Lower lobe of right lung (tissue), 2 donors: ENCODE results near the gene DLK2. TPM values are rescaled to one million over a fixed set of nuclear protein-coding genes. Genes with fewer than 3 reads are reported as not detected.

Experiments
- ATAC-seq, 2 donors: fragments of 200-7000 bp; cut with Tn5 transposase; one replicate each; pipeline ENCODE4 v1.9.1; 2020 to 2022; ENCODE audit warnings: mild to moderate bottlenecking in 2 of 2, moderate library complexity in 2 of 2
- DNase-seq: peaks from one replicate; pipeline ENCODE4 v3.0.0-alpha.2; 2020
- H3K27ac ChIP-seq: fragments of 200-600 bp; one replicate; pipeline ENCODE4 v1.8.0; 2022
- H3K27me3 ChIP-seq: fragments of 200-600 bp; one replicate; pipeline ENCODE4 v1.8.0; 2022; ENCODE audit warnings: low read depth
- H3K36me3 ChIP-seq: fragments of 200-600 bp; one replicate; pipeline ENCODE4 v1.8.0; 2022; ENCODE audit warnings: mild to moderate bottlenecking
- H3K4me1 ChIP-seq: fragments of 200-600 bp; one replicate; pipeline ENCODE4 v1.8.0; 2022
- H3K4me3 ChIP-seq: fragments of 200-600 bp; one replicate; pipeline ENCODE4 v1.8.0; 2022; ENCODE audit warnings: mild to moderate bottlenecking
- H3K9me3 ChIP-seq: fragments of 200-600 bp; one replicate; pipeline ENCODE4 v1.8.0; 2022
- CTCF ChIP-seq: fragments of 200-600 bp; IDR thresholded peaks from one replicate; pipeline ENCODE4 v1.8.0; 2022; ENCODE audit warnings: antibody characterized with exemption, mild to moderate bottlenecking
- intact Hi-C: fragments of 100-400 bp; cut with DNase I; formaldehyde crosslinking; loops from one replicate; pipeline ENCODE4 v1.11.0; 2022
- total RNA-seq: library from RNA; stranded (reverse); fragmentation: NEBNext Ultra II Directional; extraction: Animal tissue kit (Norgen Biotek cat#: 25700); gene quantifications from one replicate; pipeline ENCODE4 v1.2.1, GENCODE V29; 2021
- donor health status: DM: no; HTN: yes; CAD: no; lungs with severe emphysema.

The DLK2 gene
- total RNA-seq, 1 donor from 2014 or later = 0.53 TPM

GRCh38 chr6:43497689-43498088, 42.3 kb upstream of the DLK2 start:
- H3K9me3 ChIP-seq = no peaks in the 10 kb centered on the region
- no peak overlapping the region for H3K4me3 ChIP-seq
- DNase-seq (no peak), ATAC-seq (no peak)
- TF ChIP-seq CTCF = no peak
- H3K27ac ChIP-seq = no peak overlapping the region
- intact Hi-C loops = no loop called here
- H3K36me3 ChIP-seq = peaks cover 47% of the 10 kb centered on the region
- no peaks in the 10 kb centered on the region for H3K27me3 ChIP-seq
- peaks cover 33% of the 10 kb centered on the region for H3K4me1 ChIP-seq

GRCh38 chr6:43497129-43497396, 41.7 kb upstream of the DLK2 start:
- Histone ChIP-seq H3K27ac (no peak overlapping the region), H3K4me1 (peaks cover 40% of the 10 kb centered on the region)

GRCh38 chr6:43496370-43497128, 41.2 kb upstream of the DLK2 start:
- peak; percentile 25 to 27 for ATAC-seq
- intact Hi-C loops = no loop called here
- H3K4me3 ChIP-seq = no peak overlapping the region

More at GRCh38 chr6:43497129-43497396, 41.7 kb upstream of the DLK2 start:
- no peaks in the 10 kb centered on the region for H3K9me3 ChIP-seq
- no peak overlapping the region for H3K4me3 ChIP-seq
- no peak for TF ChIP-seq CTCF
- intact Hi-C loops = no loop called here
- no peaks in the 10 kb centered on the region for H3K27me3 ChIP-seq
- DNase-seq = no peak
- peaks cover 41% of the 10 kb centered on the region for H3K36me3 ChIP-seq
- no peak for ATAC-seq

GRCh38 chr6:43495409-43495941, 40.1 kb upstream of the DLK2 start:
- peaks cover 47% of the 10 kb centered on the region for H3K4me1 ChIP-seq
- DNase-seq (no peak), ATAC-seq (peak in 1 of 2 donors; percentile 26)
- intact Hi-C loops = no loop called here
- H3K27me3 ChIP-seq = no peaks in the 10 kb centered on the region
- H3K4me3 ChIP-seq = no peak overlapping the region
- H3K9me3 ChIP-seq = no peaks in the 10 kb centered on the region
- no peak overlapping the region for H3K27ac ChIP-seq
- H3K36me3 ChIP-seq = peaks cover 30% of the 10 kb centered on the region
- peak; percentile 11 for TF ChIP-seq CTCF

More at GRCh38 chr6:43496370-43497128, 41.2 kb upstream of the DLK2 start:
- DNase-seq = no peak
- no peak overlapping the region for H3K27ac ChIP-seq
- H3K36me3 ChIP-seq = peaks cover 40% of the 10 kb centered on the region
- H3K4me1 ChIP-seq = peaks cover 45% of the 10 kb centered on the region
- no peaks in the 10 kb centered on the region for H3K27me3 ChIP-seq
- peak; percentile 51 for TF ChIP-seq CTCF
- no peaks in the 10 kb centered on the region for H3K9me3 ChIP-seq

GRCh38 chr6:43494766-43495165, 39.4 kb upstream of the DLK2 start:
- no peak overlapping the region for H3K27ac ChIP-seq
- TF ChIP-seq CTCF = no peak
- H3K4me1 ChIP-seq = peaks cover 40% of the 10 kb centered on the region
- DNase-seq (no peak), ATAC-seq (no peak)
- intact Hi-C loops = no loop called here
- H3K36me3 ChIP-seq = peaks cover 29% of the 10 kb centered on the region
- H3K27me3 ChIP-seq = no peaks in the 10 kb centered on the region
- no peaks in the 10 kb centered on the region for H3K9me3 ChIP-seq
- H3K4me3 ChIP-seq = no peak overlapping the region
